Measurements from ENCODE around the gene ALPI. TPM values are rescaled to one million over a fixed set of nuclear protein-coding genes. Genes with fewer than 3 reads are reported as not detected.

Gene ALPI
- total RNA-seq, 2 donors from 2014 or later, result not detected

DNA sequence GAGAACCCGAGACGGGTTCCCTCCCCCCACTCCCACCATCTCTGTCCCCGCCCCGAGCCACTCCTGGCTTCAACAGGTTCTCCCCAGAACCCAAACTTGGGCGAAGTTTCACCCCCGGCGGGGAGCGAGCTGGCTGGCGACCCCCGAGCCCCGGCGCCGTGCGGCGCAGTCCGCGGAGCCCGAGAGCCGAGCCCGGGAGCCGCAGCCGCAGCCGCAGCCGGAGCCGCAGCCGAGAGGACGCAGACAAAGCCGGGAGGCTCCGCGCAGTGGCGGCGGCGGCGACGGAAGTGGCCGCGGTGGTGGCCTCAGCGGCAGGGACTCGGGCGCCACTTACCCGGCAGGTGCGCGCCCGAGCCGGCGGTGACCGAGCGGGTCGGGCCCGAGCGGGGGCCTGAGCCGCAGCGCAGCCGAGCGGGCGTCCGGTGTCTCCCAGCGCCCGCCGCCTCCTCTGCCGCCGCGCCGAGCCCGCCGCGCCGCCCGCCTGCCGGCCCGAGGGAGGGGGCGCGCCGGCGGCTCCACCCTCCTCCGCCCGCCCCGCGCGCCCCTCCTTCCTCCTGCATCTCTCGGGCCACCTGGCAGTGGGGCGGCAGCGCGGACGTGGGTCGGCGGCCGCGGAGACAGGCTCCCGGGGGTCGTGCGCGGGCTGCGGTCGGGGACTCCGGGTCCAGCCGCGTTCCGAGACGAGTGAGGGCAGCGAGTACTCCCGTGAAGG lies 31.6 kb downstream of the ALPI start, which contains the start of gene ECEL1:
Gene ECEL1 (minus strand): TSS at position 450 of the 712 bp plus-strand sequence. CDS start 1,181 bp downstream, outside the sequence.
- no peak for ATAC-seq (replicated peaks)
- H3K36me3 Mint-ChIP-seq (ENCODE audit: low read depth), result no peaks in the 10 kb centered on the region
- no peaks in the 10 kb centered on the region for H3K9me3 Mint-ChIP-seq
- H3K4me1 Mint-ChIP-seq, result peaks cover 4% of the 10 kb centered on the region
- peak within 1 kb of the TSS; percentile 21 for H3K4me3 Mint-ChIP-seq
- peaks cover 45% of the 10 kb centered on the region for H3K27me3 Mint-ChIP-seq
- H3K27ac Mint-ChIP-seq, result no peak within 1 kb of the TSS

- Mint-ChIP-seq H3K9me3 (no peaks in the 10 kb centered on the region), H3K4me1 (peaks cover 4% of the 10 kb centered on the region), H3K27me3 (peaks cover 42% of the 10 kb centered on the region), H3K27ac (no peak overlapping the region), H3K36me3 (ENCODE audit: low read depth) (no peaks in the 10 kb centered on the region), H3K4me3 (peak overlapping the region; percentile 21)
- ATAC-seq (replicated peaks), result no peak
Observed at GRCh38 chr2:232488097-232488711, 32.3 kb downstream of the ALPI start.

DNA sequence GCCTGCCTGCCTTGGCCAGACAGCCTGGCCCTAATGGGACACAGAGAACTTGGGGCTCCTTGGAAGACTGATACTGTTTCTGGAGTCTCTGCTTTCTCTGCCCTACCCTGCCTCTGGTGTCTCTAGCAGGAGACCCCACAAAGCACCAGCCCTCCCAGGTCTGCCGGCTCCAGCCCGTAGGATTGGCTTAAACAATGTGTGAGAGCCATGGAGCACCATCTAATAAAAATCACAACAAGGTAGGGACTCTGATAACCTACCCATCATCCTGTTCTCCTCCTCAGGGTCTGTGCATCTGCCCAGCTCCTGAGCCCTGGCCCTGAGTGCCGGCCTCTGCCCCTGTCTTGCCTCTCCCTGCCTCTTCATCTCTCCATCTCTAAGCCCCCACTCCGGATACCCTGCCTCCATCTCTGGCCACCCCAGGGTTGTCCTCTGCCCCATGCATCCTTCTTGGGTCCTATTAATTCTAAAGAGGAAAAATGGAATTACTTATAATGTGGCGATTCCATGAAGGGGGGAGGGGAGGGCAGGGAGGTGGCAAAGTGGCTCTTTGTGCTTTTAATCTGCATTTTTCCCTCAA lies 32.9 kb downstream of the ALPI start:
- H3K9me3 Mint-ChIP-seq, result no peaks in the 10 kb centered on the region

DNA sequence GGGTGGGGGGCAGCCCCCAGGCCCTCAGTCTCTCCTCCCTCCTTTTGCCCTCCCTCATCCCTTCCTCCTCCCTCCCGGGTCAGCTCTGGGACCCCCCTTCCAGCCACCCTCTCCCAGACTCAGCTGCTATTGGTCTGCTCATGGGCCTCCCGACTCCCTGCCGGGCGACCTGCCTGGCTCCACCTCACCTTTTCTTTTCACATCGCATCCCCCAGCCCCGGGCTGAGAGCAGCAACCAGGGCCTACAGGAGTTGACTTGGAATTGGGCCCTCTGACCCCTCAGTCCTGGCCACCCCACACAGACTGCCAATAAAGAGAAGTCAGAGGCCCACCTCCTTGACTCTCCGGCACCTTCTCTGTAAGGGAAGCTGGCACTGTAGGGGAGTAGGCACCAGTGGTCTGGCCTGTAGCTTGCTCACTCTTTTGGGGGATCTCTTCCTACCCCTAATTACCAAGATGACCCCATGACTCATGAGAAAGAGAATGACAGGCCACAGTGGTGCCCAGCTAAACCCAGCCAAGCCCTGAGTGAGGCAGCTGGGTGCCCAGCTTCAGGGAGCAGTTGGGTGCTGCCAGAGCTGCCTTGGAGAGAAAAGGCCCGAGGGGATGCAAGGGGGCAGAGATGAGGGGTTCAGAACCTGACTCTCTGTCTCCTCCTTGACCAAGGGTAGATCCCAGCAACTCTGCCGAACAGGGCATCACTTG lies 33.7 kb downstream of the ALPI start:
- Mint-ChIP-seq H3K27me3 (peaks cover 38% of the 10 kb centered on the region), H3K36me3 (ENCODE audit: low read depth) (no peaks in the 10 kb centered on the region)

More for the DNA sequence above, 32.9 kb downstream of the ALPI start:
- H3K4me1 Mint-ChIP-seq, result peaks cover 4% of the 10 kb centered on the region
- no peak overlapping the region for H3K27ac Mint-ChIP-seq
- peaks cover 42% of the 10 kb centered on the region for H3K27me3 Mint-ChIP-seq
- H3K36me3 Mint-ChIP-seq (ENCODE audit: low read depth), result no peaks in the 10 kb centered on the region
- H3K4me3 Mint-ChIP-seq, result peak overlapping the region; percentile 21
- ATAC-seq (replicated peaks), result no peak

GRCh38 chr2:232490221-232491138 lies 34.5 kb downstream of the ALPI start:
- no peak overlapping the region for H3K4me3 Mint-ChIP-seq
- no peaks in the 10 kb centered on the region for H3K9me3 Mint-ChIP-seq
- no peak for ATAC-seq (replicated peaks)
- no peaks in the 10 kb centered on the region for H3K36me3 Mint-ChIP-seq (ENCODE audit: low read depth)
- H3K4me1 Mint-ChIP-seq, result no peaks in the 10 kb centered on the region
- no peak overlapping the region for H3K27ac Mint-ChIP-seq
- peaks cover 30% of the 10 kb centered on the region for H3K27me3 Mint-ChIP-seq

More for the DNA sequence above, 33.7 kb downstream of the ALPI start:
- peaks cover 4% of the 10 kb centered on the region for H3K4me1 Mint-ChIP-seq
- no peak overlapping the region for H3K4me3 Mint-ChIP-seq
- no peaks in the 10 kb centered on the region for H3K9me3 Mint-ChIP-seq
- no peak for ATAC-seq (replicated peaks)
- no peak overlapping the region for H3K27ac Mint-ChIP-seq

- Mint-ChIP-seq H3K27me3 (peaks cover 29% of the 10 kb centered on the region), H3K9me3 (no peaks in the 10 kb centered on the region)
Observed at GRCh38 chr2:232491139-232491780, 35.3 kb downstream of the ALPI start.

GRCh38 chr2:232492236-232492848 lies 36.4 kb downstream of the ALPI start:
- no peak for ATAC-seq (replicated peaks)
- no peaks in the 10 kb centered on the region for H3K36me3 Mint-ChIP-seq (ENCODE audit: low read depth)
- H3K4me3 Mint-ChIP-seq, result no peak overlapping the region
- H3K27ac Mint-ChIP-seq, result no peak overlapping the region
- H3K9me3 Mint-ChIP-seq, result no peaks in the 10 kb centered on the region
- H3K27me3 Mint-ChIP-seq, result peaks cover 29% of the 10 kb centered on the region
- no peaks in the 10 kb centered on the region for H3K4me1 Mint-ChIP-seq

More at GRCh38 chr2:232491139-232491780, 35.3 kb downstream of the ALPI start:
- H3K36me3 Mint-ChIP-seq (ENCODE audit: low read depth), result no peaks in the 10 kb centered on the region
- H3K4me3 Mint-ChIP-seq, result no peak overlapping the region
- ATAC-seq (replicated peaks), result no peak
- no peak overlapping the region for H3K27ac Mint-ChIP-seq
- no peaks in the 10 kb centered on the region for H3K4me1 Mint-ChIP-seq

DNA sequence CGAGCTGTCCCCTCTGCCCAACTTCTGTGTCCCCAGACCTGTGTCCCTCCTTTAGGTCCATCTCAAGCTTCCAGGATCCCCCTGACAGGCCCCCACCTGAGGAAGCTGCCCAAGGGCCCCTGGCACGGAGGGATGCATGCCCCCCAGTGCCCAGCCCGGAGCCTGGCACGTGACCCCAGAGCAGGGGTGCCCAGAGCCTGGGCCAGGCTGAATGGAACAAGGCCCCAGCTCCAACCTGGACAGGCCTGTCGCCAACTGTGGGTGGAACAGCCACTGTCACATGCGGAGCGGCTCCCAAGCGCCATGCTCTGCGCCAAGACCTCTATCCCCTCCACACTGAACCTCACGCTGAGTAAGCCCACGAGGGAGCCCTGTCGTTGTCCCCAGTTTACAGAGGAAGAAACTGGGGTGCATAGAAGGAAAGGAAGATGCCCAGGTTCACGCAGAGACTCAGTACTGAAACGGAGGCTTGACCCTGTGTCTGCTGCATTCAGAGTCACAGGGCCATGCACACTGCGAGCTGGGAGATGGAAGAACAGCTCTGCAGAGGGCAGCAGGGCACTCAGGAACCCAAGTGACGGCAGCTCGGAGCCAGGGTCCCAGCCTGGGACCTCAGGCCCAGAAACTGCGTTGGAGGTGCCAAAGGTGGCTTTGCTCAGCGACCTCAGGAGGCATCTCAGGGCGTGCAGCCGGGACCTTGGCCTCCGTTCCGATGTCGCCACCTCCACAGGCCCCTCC lies 37.2 kb downstream of the ALPI start:
- Mint-ChIP-seq H3K36me3 (ENCODE audit: low read depth) (no peaks in the 10 kb centered on the region), H3K27me3 (peaks cover 29% of the 10 kb centered on the region), H3K27ac (no peak overlapping the region), H3K9me3 (no peaks in the 10 kb centered on the region), H3K4me1 (no peaks in the 10 kb centered on the region), H3K4me3 (no peak overlapping the region)
- no peak for ATAC-seq (replicated peaks)

- H3K9me3 Mint-ChIP-seq, result no peaks in the 10 kb centered on the region
- no peaks in the 10 kb centered on the region for H3K4me1 Mint-ChIP-seq
- no peaks in the 10 kb centered on the region for H3K36me3 Mint-ChIP-seq (ENCODE audit: low read depth)
- no peak for ATAC-seq (replicated peaks)
- H3K4me3 Mint-ChIP-seq, result no peak overlapping the region
- no peak overlapping the region for H3K27ac Mint-ChIP-seq
- H3K27me3 Mint-ChIP-seq, result peaks cover 30% of the 10 kb centered on the region
Observed at GRCh38 chr2:232493701-232494474, 37.9 kb downstream of the ALPI start.

DNA sequence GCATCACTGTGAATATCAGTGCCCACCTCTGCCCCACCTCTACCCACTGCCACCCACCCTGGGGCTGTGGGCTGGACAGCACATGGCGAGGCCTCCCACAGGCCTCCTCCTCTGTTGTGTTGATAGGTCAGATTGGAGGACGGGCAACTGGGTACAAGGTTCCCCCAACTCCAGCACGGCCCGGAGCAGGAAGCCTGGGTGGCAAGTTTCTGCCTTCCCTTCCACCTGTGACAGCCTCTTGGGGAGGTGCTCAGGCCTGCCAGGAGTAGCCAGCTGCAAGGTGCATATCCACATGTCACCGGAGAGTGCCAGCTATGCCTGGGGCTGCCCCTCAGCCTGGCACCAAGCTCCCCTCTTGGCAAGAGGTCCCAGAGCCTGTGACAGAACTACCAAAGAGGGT lies 38.6 kb downstream of the ALPI start:
- Mint-ChIP-seq H3K4me1 (no peaks in the 10 kb centered on the region), H3K27ac (no peak overlapping the region), H3K9me3 (no peaks in the 10 kb centered on the region), H3K27me3 (peaks cover 23% of the 10 kb centered on the region), H3K4me3 (no peak overlapping the region), H3K36me3 (ENCODE audit: low read depth) (no peaks in the 10 kb centered on the region)
- ATAC-seq (replicated peaks), result no peak

GRCh38 chr2:232495292-232495691 lies 39.3 kb downstream of the ALPI start:
- H3K27ac Mint-ChIP-seq, result no peak overlapping the region
- H3K9me3 Mint-ChIP-seq, result no peaks in the 10 kb centered on the region
- H3K36me3 Mint-ChIP-seq (ENCODE audit: low read depth), result no peaks in the 10 kb centered on the region
- peaks cover 19% of the 10 kb centered on the region for H3K27me3 Mint-ChIP-seq
- no peak for ATAC-seq (replicated peaks)
- no peaks in the 10 kb centered on the region for H3K4me1 Mint-ChIP-seq
- H3K4me3 Mint-ChIP-seq, result no peak overlapping the region

Data from activated T-helper 17 cell treated with anti-CD3 and anti-CD28 coated beads, Interleukin-2, amount 50 U/mL, for 72 hours (primary cell).